ENCODE results near the gene FABP2.

- TF ChIP-seq, protein P1, sequence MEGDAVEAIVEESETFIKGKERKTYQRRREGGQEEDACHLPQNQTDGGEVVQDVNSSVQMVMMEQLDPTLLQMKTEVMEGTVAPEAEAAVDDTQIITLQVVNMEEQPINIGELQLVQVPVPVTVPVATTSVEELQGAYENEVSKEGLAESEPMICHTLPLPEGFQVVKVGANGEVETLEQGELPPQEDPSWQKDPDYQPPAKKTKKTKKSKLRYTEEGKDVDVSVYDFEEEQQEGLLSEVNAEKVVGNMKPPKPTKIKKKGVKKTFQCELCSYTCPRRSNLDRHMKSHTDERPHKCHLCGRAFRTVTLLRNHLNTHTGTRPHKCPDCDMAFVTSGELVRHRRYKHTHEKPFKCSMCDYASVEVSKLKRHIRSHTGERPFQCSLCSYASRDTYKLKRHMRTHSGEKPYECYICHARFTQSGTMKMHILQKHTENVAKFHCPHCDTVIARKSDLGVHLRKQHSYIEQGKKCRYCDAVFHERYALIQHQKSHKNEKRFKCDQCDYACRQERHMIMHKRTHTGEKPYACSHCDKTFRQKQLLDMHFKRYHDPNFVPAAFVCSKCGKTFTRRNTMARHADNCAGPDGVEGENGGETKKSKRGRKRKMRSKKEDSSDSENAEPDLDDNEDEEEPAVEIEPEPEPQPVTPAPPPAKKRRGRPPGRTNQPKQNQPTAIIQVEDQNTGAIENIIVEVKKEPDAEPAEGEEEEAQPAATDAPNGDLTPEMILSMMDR (IDR thresholded peaks at IDR 0.05; ENCODE audit: low read depth, low read length) = no peak
- TF ChIP-seq MAX (IDR thresholded peaks at IDR 0.05; ENCODE audit: low read depth, low read length) = no peak
Observed at GRCh38 chr4:119337010-119337409, 15.1 kb upstream of the FABP2 start.

Data from NB4 (cell line).